CD4-positive, CD25-positive, alpha-beta regulatory T cell (primary cell): Measurements from ENCODE around the gene UPK2. TPM values are rescaled to one million over a fixed set of nuclear protein-coding genes. Genes with fewer than 3 reads are reported as not detected.
"Not testable (repeated sequence)": the region's sequence is repeated elsewhere in the genome, so short reads cannot be mapped to it uniquely, and the experiment has no call there.

Experiments
- ATAC-seq, 2 donors: fragments of 150-1000 bp; cut with Tn5 transposase; one replicate each; pipeline ENCODE4 v1.10.0; 2021; ENCODE audit warnings: low read depth in 2 of 2, moderate number of reproducible peaks in 2 of 2, moderate library complexity in 1 of 2
- DNase-seq, 3 donors: peaks; one replicate each; pipeline versions ENCODE4 v3.0.0 to v3.0.0-alpha.2; 2012 to 2022; ENCODE audit warnings: mixed read lengths in 1 of 3
- H3K27ac ChIP-seq: one replicate; pipeline ENCODE4 v1.7.0; 2013; ENCODE audit warnings: mild to moderate bottlenecking, low read length; ENCODE audit not compliant: insufficient read depth, poor library complexity, severe bottlenecking
- H3K27me3 ChIP-seq: one replicate; pipeline ENCODE4 v1.7.0; 2013; ENCODE audit warnings: low read length; ENCODE audit not compliant: control insufficient read depth, insufficient read depth
- H3K36me3 ChIP-seq: one replicate; pipeline ENCODE4 v1.7.0; 2013; ENCODE audit warnings: mild to moderate bottlenecking, low read length, moderate library complexity; ENCODE audit not compliant: control insufficient read depth, insufficient read depth
- H3K4me1 ChIP-seq: 2 replicates; pipeline ENCODE4 v1.7.0; 2013; ENCODE audit warnings: mild to moderate bottlenecking, low read length; ENCODE audit not compliant: insufficient read depth, control insufficient read depth, poor library complexity, severe bottlenecking
- H3K4me3 ChIP-seq: one replicate; pipeline ENCODE4 v1.7.0; 2013; ENCODE audit warnings: low read depth, mild to moderate bottlenecking, low read length, moderate library complexity
- H3K9me3 ChIP-seq, 2 experiments: 1 replicate in 1 of 2; 2 replicates in 1 of 2; pipeline ENCODE4 v1.7.0; 2013; ENCODE audit warnings: low read length in 2 of 2, mild to moderate bottlenecking in 1 of 2, moderate library complexity in 1 of 2; ENCODE audit not compliant: control insufficient read depth in 2 of 2
- H3K27ac Mint-ChIP-seq, 3 donors: one replicate each; pipeline ENCODE4 v1.8.0; 2020 to 2022; ENCODE audit warnings: mild to moderate bottlenecking in 3 of 3, mixed read lengths in 3 of 3, moderate library complexity in 2 of 3
- H3K27me3 Mint-ChIP-seq: one replicate; pipeline ENCODE4 v1.8.0; 2022; ENCODE audit warnings: mild to moderate bottlenecking, mixed read lengths
- H3K36me3 Mint-ChIP-seq: one replicate; pipeline ENCODE4 v1.8.0; 2020; ENCODE audit warnings: mixed read lengths
- H3K4me1 Mint-ChIP-seq, 4 donors: one replicate each; pipeline ENCODE4 v1.8.0; 2020 to 2022; ENCODE audit warnings: mixed read lengths in 4 of 4, mild to moderate bottlenecking in 1 of 4
- H3K4me3 Mint-ChIP-seq, 4 donors: one replicate each; pipeline ENCODE4 v1.8.0; 2020 to 2022; ENCODE audit warnings: mild to moderate bottlenecking in 4 of 4, mixed read lengths in 4 of 4, moderate library complexity in 3 of 4
- H3K9me3 Mint-ChIP-seq, 7 donors: one replicate each; pipeline ENCODE4 v1.8.0; 2020 to 2022; ENCODE audit warnings: mixed read lengths in 7 of 7, mild to moderate bottlenecking in 3 of 7, moderate library complexity in 2 of 7
- polyA plus RNA-seq, 4 donors: library from polyadenylated mRNA; unstranded; fragments of 300-500 nt; fragmentation: Illumina TruSeq; gene quantifications; one replicate each; pipeline ENCODE4 v1.2.3, GENCODE V29; 2021
- total RNA-seq: library from RNA; stranded (reverse); gene quantifications from one replicate; pipeline ENCODE4 v1.2.3, GENCODE V29; 2022

Gene UPK2
- total and polyA plus RNA-seq, 5 donors from 2014 or later: 0.19 to 0.42 (median 0.23) TPM; not detected in 1

DNA sequence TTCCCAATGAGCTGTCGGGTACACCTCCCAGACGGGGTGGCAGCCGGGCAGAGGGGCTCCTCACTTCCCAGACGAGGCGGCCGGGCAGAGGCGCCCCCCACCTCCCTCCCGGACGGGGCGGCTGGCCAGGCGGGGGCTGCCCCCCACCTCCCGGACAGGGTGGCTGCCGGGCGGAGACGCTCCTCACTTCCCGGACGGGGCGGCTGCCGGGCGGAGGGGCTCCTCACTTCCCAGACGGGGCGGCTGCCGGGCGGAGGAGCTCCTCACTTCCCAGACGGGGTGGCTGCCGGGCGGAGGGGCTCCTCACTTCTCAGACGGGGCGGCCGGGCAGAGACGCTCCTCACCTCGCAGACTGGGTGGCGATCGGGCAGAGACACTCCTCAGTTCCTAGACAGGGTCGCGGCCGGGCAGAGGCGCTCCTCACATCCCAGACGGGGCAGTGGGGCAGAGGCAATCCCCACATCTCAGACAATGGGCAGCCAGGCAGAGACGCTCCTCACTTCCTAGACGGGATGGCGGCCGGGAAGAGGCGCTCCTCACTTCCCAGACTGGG is 35.5 kb downstream of the UPK2 start:
- H3K27ac Mint-ChIP-seq, H3K27me3 Mint-ChIP-seq: not testable (repeated sequence)

GRCh38 chr11:118996926-118997626 is 41.0 kb downstream of the UPK2 start:
- peaks cover 11% of the 10 kb centered on the region for H3K36me3 Mint-ChIP-seq
- peak overlapping the region; percentile 91 to 100 (median 97) for H3K4me3 Mint-ChIP-seq
- Histone ChIP-seq H3K4me3 (peak overlapping the region; percentile 94), H3K9me3 (no peaks in the 10 kb centered on the region), H3K4me1 (peaks cover 27% of the 10 kb centered on the region), H3K27me3 (no peaks in the 10 kb centered on the region), H3K27ac (peak overlapping the region; percentile 86), H3K36me3 (peaks cover 22% of the 10 kb centered on the region)
- no peaks in the 10 kb centered on the region for H3K9me3 Mint-ChIP-seq
- peak overlapping the region; percentile 96 to 99 (median 96) for H3K27ac Mint-ChIP-seq
- peaks cover 17 to 44% (median 25%) of the 10 kb centered on the region in 4 donors for H3K4me1 Mint-ChIP-seq
- DNase-seq (peak in 2 of 3 donors; percentile 31 to 61), ATAC-seq (peak; percentile 11 to 12)
- H3K27me3 Mint-ChIP-seq: peaks cover 5% of the 10 kb centered on the region

More for the DNA sequence above, 35.5 kb downstream of the UPK2 start:
- ATAC-seq, H3K9me3 Mint-ChIP-seq, H3K4me3 Mint-ChIP-seq, H3K9me3 ChIP-seq, H3K27me3 ChIP-seq, H3K36me3 ChIP-seq, H3K4me3 ChIP-seq, H3K27ac ChIP-seq, DNase-seq, H3K4me1 Mint-ChIP-seq, H3K36me3 Mint-ChIP-seq, H3K4me1 ChIP-seq: not testable (repeated sequence)

GRCh38 chr11:118997627-118998387 is 41.7 kb downstream of the UPK2 start, which contains the start of gene CENATAC:
TSS of gene CENATAC (plus strand) at chr11:118998138. CDS start at chr11:118998198, 60 bp downstream.
- DNase-seq: peak; percentile 96
- peak; percentile 93 for ATAC-seq
- H3K36me3 ChIP-seq: peaks cover 26% of the 10 kb centered on the region
- peaks cover 27% of the 10 kb centered on the region for H3K4me1 ChIP-seq
- Mint-ChIP-seq H3K4me1 (peaks cover 17 to 44% (median 25%) of the 10 kb centered on the region in 4 donors), H3K9me3 (no peaks in the 10 kb centered on the region), H3K27ac (peak within 1 kb of the TSS; percentile 96 to 99 (median 99)), H3K36me3 (peaks cover 14% of the 10 kb centered on the region), H3K4me3 (peak within 1 kb of the TSS; percentile 91 to 100 (median 97)), H3K27me3 (peaks cover 5% of the 10 kb centered on the region)
- peak within 1 kb of the TSS; percentile 94 for H3K4me3 ChIP-seq
- no peaks in the 10 kb centered on the region for H3K27me3 ChIP-seq
- H3K9me3 ChIP-seq: no peaks in the 10 kb centered on the region
- peak within 1 kb of the TSS; percentile 86 for H3K27ac ChIP-seq

GRCh38 chr11:118998388-118998717 is 42.3 kb downstream of the UPK2 start:
- Mint-ChIP-seq H3K4me3 (peak overlapping the region; percentile 91 to 100 (median 97)), H3K36me3 (peaks cover 19% of the 10 kb centered on the region), H3K27ac (peak overlapping the region; percentile 96 to 99 (median 99)), H3K4me1 (peaks cover 17 to 48% (median 25%) of the 10 kb centered on the region in 4 donors), H3K27me3 (peaks cover 5% of the 10 kb centered on the region), H3K9me3 (no peaks in the 10 kb centered on the region)
- H3K4me1 ChIP-seq: peaks cover 27% of the 10 kb centered on the region
- peak overlapping the region; percentile 86 for H3K27ac ChIP-seq
- no peaks in the 10 kb centered on the region for H3K9me3 ChIP-seq
- peak overlapping the region; percentile 94 for H3K4me3 ChIP-seq
- peak in 1 of 2 donors; percentile 5 for ATAC-seq
- peaks cover 32% of the 10 kb centered on the region for H3K36me3 ChIP-seq
- DNase-seq: no peak
- no peaks in the 10 kb centered on the region for H3K27me3 ChIP-seq

DNA sequence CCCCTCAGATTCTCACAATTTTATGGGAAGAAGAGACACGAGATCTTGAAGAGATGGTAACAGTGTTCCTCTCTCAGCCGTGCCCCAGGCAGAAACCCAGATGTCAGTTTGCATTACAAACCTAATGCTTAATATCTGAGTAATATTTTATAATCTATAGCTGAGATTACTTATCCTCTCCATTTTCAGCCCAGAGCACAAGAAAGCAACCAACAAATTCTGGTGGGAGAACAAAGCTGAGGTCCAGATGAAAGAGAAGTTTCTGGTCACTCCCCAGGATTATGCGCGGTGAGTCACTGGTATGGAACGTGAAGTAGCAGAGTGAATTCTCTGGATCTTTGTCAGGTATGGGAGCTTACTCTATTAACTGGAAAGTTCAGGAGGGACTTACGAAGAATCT is 42.7 kb downstream of the UPK2 start:
- peak overlapping the region; percentile 94 for H3K4me3 ChIP-seq
- peak overlapping the region; percentile 91 to 100 (median 97) for H3K4me3 Mint-ChIP-seq
- no peaks in the 10 kb centered on the region for H3K27me3 ChIP-seq
- H3K36me3 ChIP-seq: peaks cover 33% of the 10 kb centered on the region
- H3K4me1 ChIP-seq: peaks cover 27% of the 10 kb centered on the region
- no peaks in the 10 kb centered on the region for H3K9me3 Mint-ChIP-seq
- peaks cover 17 to 48% (median 24%) of the 10 kb centered on the region in 4 donors for H3K4me1 Mint-ChIP-seq
- H3K27ac ChIP-seq: peak overlapping the region; percentile 86
- peaks cover 5% of the 10 kb centered on the region for H3K27me3 Mint-ChIP-seq
- peaks cover 21% of the 10 kb centered on the region for H3K36me3 Mint-ChIP-seq
- no peaks in the 10 kb centered on the region for H3K9me3 ChIP-seq
- ATAC-seq (no peak), DNase-seq (no peak)
- peak overlapping the region; percentile 96 to 99 (median 99) for H3K27ac Mint-ChIP-seq

DNA sequence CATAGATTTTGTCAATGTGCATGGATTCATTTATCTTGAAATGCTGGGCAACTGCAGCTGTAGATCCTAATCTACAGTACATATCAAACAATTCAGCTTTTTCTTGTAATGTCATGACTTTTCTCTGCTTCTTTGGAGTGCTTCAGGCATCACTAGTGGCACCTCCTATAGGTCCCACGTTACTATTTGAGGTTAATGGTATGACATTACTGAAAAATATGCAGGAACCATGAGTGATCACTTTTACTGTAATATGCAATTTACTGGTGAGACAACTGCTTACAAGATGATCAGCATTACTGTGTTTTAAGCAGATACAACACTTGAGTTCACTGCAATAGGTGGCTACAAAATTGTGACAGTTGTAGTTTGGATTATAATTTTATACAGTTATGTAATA is 44.8 kb downstream of the UPK2 start:
- H3K4me1 Mint-ChIP-seq: peaks cover 17 to 47% (median 25%) of the 10 kb centered on the region in 4 donors
- H3K27me3 Mint-ChIP-seq: peaks cover 5% of the 10 kb centered on the region
- H3K4me3 Mint-ChIP-seq: peak overlapping the region in 2 of 4 donors; percentile 7 to 64
- Histone ChIP-seq H3K9me3 (no peaks in the 10 kb centered on the region), H3K27me3 (no peaks in the 10 kb centered on the region), H3K36me3 (peaks cover 45% of the 10 kb centered on the region), H3K4me3 (no peak overlapping the region), H3K27ac (no peak overlapping the region), H3K4me1 (peaks cover 27% of the 10 kb centered on the region)
- peaks cover 23% of the 10 kb centered on the region for H3K36me3 Mint-ChIP-seq
- no peak for DNase-seq
- no peak overlapping the region for H3K27ac Mint-ChIP-seq
- no peaks in the 10 kb centered on the region for H3K9me3 Mint-ChIP-seq
- ATAC-seq: no peak

DNA sequence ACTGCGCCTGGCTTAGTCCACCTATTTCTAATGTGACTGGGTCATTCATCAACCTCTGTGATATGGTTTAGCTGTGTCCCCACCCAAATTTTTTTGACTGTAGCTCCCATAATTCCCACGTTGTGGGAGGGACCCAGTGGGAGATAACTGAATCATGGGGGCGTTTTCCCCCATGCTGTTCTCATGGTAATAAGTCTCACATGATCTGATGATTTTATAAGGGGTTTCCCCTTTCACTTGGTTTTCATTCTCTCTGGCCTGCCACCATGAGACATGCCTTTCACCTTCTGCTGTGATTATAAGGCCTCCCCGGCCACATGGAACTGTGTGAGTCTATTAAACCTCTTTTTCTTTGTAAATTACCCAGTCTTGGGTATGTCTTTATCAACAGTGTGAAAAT is 50.6 kb downstream of the UPK2 start:
- peaks cover 4 to 11% (median 8%) of the 10 kb centered on the region in 4 donors for H3K4me1 Mint-ChIP-seq
- no peak overlapping the region for H3K4me3 ChIP-seq
- peak overlapping the region in 2 of 4 donors; percentile 39 to 52 for H3K4me3 Mint-ChIP-seq
- H3K36me3 ChIP-seq: peaks cover 59% of the 10 kb centered on the region
- ATAC-seq: no peak
- H3K9me3 Mint-ChIP-seq: no peaks in the 10 kb centered on the region
- no peaks in the 10 kb centered on the region for H3K27me3 ChIP-seq
- H3K4me1 ChIP-seq: no peaks in the 10 kb centered on the region
- no peaks in the 10 kb centered on the region for H3K27me3 Mint-ChIP-seq
- peaks cover 35% of the 10 kb centered on the region for H3K36me3 Mint-ChIP-seq
- no peak overlapping the region for H3K27ac Mint-ChIP-seq
- no peaks in the 10 kb centered on the region for H3K9me3 ChIP-seq
- no peak overlapping the region for H3K27ac ChIP-seq
- DNase-seq: no peak
